ENCODE results near the gene CYP2J2.

DNA sequence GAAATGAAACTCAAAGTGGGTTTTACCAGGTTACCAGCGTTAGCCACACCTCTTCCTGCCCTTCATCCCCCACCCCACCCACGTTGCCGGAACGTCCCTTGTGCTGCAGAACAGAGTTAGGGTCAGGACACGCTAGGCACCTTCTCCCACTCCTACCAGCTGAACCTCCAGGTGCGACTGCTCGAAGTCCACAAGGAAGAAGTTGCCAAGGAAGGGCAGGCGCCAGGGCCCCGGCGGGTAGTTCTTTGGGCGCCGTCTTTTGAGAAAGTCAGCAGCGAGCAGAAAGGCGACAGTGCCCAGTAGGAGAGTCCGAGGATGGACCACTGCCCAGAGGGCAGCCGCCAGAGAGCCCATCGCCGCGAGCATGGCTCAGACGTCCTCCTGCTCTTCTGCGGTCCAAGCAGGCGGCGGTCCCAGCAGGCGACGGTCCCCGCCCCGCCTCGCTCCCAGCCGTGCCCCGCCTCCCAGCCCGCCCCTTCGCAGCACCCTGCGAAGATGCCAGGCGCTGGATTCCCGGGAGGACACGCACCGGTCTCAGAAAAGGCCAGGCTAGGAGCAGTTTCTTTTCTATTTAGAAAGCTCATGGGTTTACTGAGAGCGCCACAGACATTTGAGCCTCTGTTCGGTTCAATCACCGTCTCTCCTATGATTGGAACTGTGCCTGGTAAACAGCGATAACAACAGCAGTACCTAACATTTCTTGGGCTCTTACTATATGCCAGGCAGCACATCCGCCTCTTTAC, at the start of gene CYP2J2:
- TF ChIP-seq, protein P1, sequence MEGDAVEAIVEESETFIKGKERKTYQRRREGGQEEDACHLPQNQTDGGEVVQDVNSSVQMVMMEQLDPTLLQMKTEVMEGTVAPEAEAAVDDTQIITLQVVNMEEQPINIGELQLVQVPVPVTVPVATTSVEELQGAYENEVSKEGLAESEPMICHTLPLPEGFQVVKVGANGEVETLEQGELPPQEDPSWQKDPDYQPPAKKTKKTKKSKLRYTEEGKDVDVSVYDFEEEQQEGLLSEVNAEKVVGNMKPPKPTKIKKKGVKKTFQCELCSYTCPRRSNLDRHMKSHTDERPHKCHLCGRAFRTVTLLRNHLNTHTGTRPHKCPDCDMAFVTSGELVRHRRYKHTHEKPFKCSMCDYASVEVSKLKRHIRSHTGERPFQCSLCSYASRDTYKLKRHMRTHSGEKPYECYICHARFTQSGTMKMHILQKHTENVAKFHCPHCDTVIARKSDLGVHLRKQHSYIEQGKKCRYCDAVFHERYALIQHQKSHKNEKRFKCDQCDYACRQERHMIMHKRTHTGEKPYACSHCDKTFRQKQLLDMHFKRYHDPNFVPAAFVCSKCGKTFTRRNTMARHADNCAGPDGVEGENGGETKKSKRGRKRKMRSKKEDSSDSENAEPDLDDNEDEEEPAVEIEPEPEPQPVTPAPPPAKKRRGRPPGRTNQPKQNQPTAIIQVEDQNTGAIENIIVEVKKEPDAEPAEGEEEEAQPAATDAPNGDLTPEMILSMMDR (IDR thresholded peaks at IDR 0.05) = no peak
- TF ChIP-seq POLR2A (IDR thresholded peaks at IDR 0.05) = no peak
